Immature natural killer cell (primary cell): ENCODE results near the gene DTNB. TPM values are rescaled to one million over a fixed set of nuclear protein-coding genes. Genes with fewer than 3 reads are reported as not detected.
A peak's percentile ranks its signal among the peaks of the same experiment; 100 is the strongest.

Source experiments
- DNase-seq, 3 donors: peaks; one replicate each; pipeline ENCODE4 v3.0.0; 2022; ENCODE audit warnings: mixed read lengths in 1 of 3
- H3K27ac Mint-ChIP-seq, 6 donors: one replicate each; pipeline ENCODE4 v1.8.0; 2020; ENCODE audit warnings: mixed read lengths in 6 of 6, mild to moderate bottlenecking in 5 of 6, inconsistent platforms in 4 of 6, moderate library complexity in 3 of 6
- H3K27me3 Mint-ChIP-seq, 3 donors: one replicate each; pipeline ENCODE4 v1.8.0; 2020 to 2021; ENCODE audit warnings: low read depth in 3 of 3, mild to moderate bottlenecking in 3 of 3, mixed read lengths in 3 of 3, moderate library complexity in 3 of 3, inconsistent platforms in 1 of 3
- H3K36me3 Mint-ChIP-seq, 3 donors: one replicate each; pipeline ENCODE4 v1.8.0; 2020; ENCODE audit warnings: mixed read lengths in 3 of 3, inconsistent platforms in 2 of 3, mild to moderate bottlenecking in 2 of 3
- H3K4me1 Mint-ChIP-seq, 2 donors: one replicate each; pipeline ENCODE4 v1.8.0; 2020; ENCODE audit warnings: inconsistent platforms in 2 of 2, mild to moderate bottlenecking in 2 of 2, mixed read lengths in 2 of 2, moderate library complexity in 1 of 2
- H3K4me3 Mint-ChIP-seq, 5 donors: one replicate each; pipeline ENCODE4 v1.8.0; 2020; ENCODE audit warnings: mild to moderate bottlenecking in 5 of 5, mixed read lengths in 5 of 5, inconsistent platforms in 3 of 5, moderate library complexity in 3 of 5
- H3K9me3 Mint-ChIP-seq, 6 donors: one replicate each; pipeline ENCODE4 v1.8.0; 2020; ENCODE audit warnings: mild to moderate bottlenecking in 6 of 6, mixed read lengths in 6 of 6, inconsistent platforms in 4 of 6, moderate library complexity in 3 of 6
- polyA plus RNA-seq, 3 donors: library from polyadenylated mRNA; unstranded; fragments of 300-500 nt; fragmentation: Illumina TruSeq; gene quantifications; one replicate each; pipeline ENCODE4 v1.2.3, GENCODE V29; 2021

Gene DTNB
- polyA plus RNA-seq, 3 donors from 2014 or later, result 9.1 to 15.7 (median 11.1) TPM

DNA sequence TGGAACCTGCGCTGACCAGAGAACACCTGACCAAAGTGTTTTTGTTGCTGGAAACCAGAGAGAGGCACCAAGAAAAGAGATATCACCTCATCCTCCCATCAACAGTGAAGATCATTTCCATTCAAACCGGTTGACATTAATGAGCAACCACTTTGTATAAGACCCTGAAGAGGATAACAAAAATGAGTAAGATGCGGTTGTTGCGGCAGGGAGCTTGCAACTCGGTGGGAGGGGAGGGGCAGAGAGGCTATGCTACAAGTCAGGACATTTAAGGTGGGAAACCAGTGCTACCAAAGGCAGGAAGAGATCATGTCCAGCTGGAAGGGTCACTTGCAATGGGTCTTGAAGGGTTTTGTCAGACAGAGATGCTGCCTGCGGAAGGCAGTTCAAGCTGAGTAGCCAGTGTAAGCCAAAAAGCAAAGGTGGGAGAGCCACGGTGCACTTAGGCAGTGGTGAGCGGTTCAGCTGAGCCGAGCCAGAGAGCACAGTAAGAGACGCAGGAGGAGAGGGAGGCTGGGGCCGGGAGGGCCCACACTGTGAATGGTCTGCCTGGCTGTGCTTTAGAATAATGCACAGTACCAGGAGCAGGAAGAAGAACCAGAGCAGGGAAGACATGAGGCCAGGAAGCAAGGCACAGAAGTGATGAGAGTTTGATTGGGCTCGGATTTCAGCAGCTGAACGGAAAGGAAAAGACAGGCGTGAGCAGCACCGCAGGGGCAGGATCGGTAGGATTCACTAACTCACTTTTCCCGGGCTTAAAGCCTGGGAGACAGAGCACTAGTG is 24.4 kb upstream of the DTNB start:
- no peak overlapping the region for H3K4me3 Mint-ChIP-seq
- H3K4me1 Mint-ChIP-seq, result no peaks in the 10 kb centered on the region
- peaks cover 0 to 2% (median 2%) of the 10 kb centered on the region in 3 donors for H3K27me3 Mint-ChIP-seq
- H3K36me3 Mint-ChIP-seq, result no peaks in the 10 kb centered on the region
- H3K9me3 Mint-ChIP-seq, result no peaks in the 10 kb centered on the region
- DNase-seq, result no peak
- H3K27ac Mint-ChIP-seq, result no peak overlapping the region

DNA sequence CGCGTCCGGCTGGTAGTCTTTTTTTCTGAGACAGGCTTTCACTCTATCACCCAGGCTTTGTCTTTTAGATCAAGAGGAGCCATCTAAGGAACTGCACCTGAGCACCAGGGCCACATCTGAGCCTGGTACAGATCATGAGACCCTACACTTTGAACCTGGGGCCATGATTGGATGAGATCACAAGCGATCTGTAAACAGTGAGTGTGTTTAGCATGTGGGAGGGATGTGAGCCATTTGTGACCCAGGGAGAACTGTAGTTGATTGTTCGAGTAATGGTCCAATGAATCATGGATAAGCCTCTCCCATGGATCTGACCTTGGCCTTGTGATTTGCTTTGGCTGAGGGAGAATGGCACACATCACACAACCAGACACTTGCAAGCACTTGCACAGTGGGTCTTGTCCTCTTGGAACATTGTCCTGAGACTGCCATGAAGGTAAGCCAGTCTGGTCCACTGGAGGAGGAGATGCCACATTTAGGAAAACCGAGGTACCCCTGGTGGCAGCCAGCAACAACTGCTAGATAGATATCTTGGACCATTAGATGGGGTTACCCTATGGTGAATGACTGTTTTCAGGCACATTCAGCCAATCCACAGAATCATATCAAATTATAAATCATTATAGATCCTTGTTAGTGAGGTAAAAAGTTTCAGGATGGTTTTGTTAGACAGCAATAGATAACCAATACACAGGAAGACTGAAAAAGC is 19.5 kb upstream of the DTNB start:
- Mint-ChIP-seq H3K4me1 (no peaks in the 10 kb centered on the region), H3K27me3 (peaks cover 0 to 2% (median 0%) of the 10 kb centered on the region in 3 donors), H3K36me3 (no peaks in the 10 kb centered on the region), H3K27ac (no peak overlapping the region), H3K9me3 (no peaks in the 10 kb centered on the region), H3K4me3 (no peak overlapping the region)
- no peak for DNase-seq

GRCh38 chr2:25692143-25692542 is 18.8 kb upstream of the DTNB start:
- Mint-ChIP-seq H3K36me3 (no peaks in the 10 kb centered on the region), H3K4me1 (no peaks in the 10 kb centered on the region), H3K27me3 (peaks cover 0 to 2% (median 0%) of the 10 kb centered on the region in 3 donors), H3K9me3 (no peaks in the 10 kb centered on the region), H3K27ac (no peak overlapping the region), H3K4me3 (no peak overlapping the region)
- no peak for DNase-seq

GRCh38 chr2:25690058-25690457 is 16.7 kb upstream of the DTNB start:
- no peak overlapping the region for H3K27ac Mint-ChIP-seq
- DNase-seq, result no peak
- H3K4me3 Mint-ChIP-seq, result no peak overlapping the region
- H3K9me3 Mint-ChIP-seq, result no peaks in the 10 kb centered on the region
- H3K36me3 Mint-ChIP-seq, result no peaks in the 10 kb centered on the region
- no peaks in the 10 kb centered on the region for H3K4me1 Mint-ChIP-seq
- H3K27me3 Mint-ChIP-seq, result no peaks in the 10 kb centered on the region

DNA sequence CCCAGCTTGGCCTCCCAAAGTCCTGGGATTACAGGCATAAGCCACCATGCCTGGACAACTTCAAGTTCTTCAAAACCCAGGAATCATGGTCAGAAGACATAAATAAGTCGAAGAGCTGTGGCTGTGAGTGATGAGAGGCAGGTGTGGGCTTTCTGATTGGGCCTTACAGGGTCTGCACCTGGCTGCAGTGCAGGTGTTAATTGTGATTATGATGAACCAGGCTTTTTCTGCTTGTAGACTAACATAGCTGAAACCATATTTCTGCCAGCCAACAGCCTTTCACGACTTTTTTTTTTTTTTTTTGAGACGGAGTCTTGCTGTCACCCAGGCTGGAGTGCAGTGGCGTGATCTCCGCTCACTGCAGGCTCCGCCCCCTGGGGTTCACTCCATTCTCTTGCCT is 14.9 kb upstream of the DTNB start:
- Mint-ChIP-seq H3K4me1 (no peaks in the 10 kb centered on the region), H3K27ac (no peak overlapping the region), H3K4me3 (no peak overlapping the region), H3K9me3 (no peaks in the 10 kb centered on the region), H3K36me3 (no peaks in the 10 kb centered on the region), H3K27me3 (no peaks in the 10 kb centered on the region)
- DNase-seq, result no peak

DNA sequence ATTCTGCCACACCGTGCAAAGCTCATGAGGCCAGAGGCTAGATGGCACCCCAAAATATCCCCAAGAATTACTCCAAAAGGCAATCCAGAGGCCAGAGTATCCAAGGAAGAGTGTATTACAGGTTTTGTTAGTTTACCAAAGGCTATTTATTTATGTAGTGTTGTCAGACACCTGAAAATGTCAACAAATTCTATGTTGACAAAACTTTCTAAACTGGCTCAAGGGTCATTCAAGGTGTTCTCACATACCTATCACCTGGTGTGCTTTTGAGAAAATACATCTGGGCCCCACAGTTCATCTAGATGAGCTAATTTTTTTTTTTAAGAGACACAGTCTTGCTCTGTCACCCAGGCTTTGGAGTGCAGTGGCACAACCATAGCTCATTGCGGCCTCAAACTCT is 12.4 kb upstream of the DTNB start:
- H3K4me3 Mint-ChIP-seq, result no peak overlapping the region
- no peak for DNase-seq
- no peaks in the 10 kb centered on the region for H3K4me1 Mint-ChIP-seq
- H3K27ac Mint-ChIP-seq, result no peak overlapping the region
- H3K27me3 Mint-ChIP-seq, result no peaks in the 10 kb centered on the region
- H3K9me3 Mint-ChIP-seq, result no peaks in the 10 kb centered on the region
- no peaks in the 10 kb centered on the region for H3K36me3 Mint-ChIP-seq

- no peaks in the 10 kb centered on the region for H3K4me1 Mint-ChIP-seq
- no peak for DNase-seq
- no peak overlapping the region for H3K4me3 Mint-ChIP-seq
- H3K36me3 Mint-ChIP-seq, result no peaks in the 10 kb centered on the region
- no peaks in the 10 kb centered on the region for H3K27me3 Mint-ChIP-seq
- no peaks in the 10 kb centered on the region for H3K9me3 Mint-ChIP-seq
- no peak overlapping the region for H3K27ac Mint-ChIP-seq
These were observed 11.4 kb upstream of the DTNB start for GRCh38 chr2:25684577-25685473.

DNA sequence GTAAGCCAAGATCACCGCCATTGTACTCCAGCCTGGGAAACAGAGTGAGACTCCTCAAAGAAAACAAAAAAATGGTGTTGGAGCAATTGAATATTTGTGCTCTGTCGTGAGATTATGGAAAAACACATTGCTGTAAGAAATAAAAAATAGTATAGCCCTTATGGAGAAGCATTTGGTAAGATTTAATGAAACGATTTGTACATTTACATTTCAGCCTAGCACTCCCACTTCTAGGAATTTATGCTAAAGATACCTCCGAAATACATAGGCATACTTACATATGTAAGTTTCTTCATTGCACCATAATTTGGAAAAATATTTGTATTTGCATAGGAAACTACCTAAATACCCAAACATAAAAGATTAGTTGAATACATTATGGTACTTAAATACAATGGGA is 8.7 kb upstream of the DTNB start:
- Mint-ChIP-seq H3K4me3 (no peak overlapping the region), H3K4me1 (no peaks in the 10 kb centered on the region), H3K27ac (no peak overlapping the region), H3K27me3 (no peaks in the 10 kb centered on the region), H3K9me3 (no peaks in the 10 kb centered on the region), H3K36me3 (no peaks in the 10 kb centered on the region)
- no peak for DNase-seq

GRCh38 chr2:25677877-25678276 is 4.5 kb upstream of the DTNB start:
- H3K4me1 Mint-ChIP-seq, result peaks cover 0 to 7% of the 10 kb centered on the region in 2 donors
- no peak overlapping the region for H3K27ac Mint-ChIP-seq
- H3K36me3 Mint-ChIP-seq, result no peaks in the 10 kb centered on the region
- DNase-seq, result no peak
- H3K4me3 Mint-ChIP-seq, result no peak overlapping the region
- peaks cover 0 to 2% (median 2%) of the 10 kb centered on the region in 3 donors for H3K27me3 Mint-ChIP-seq
- no peaks in the 10 kb centered on the region for H3K9me3 Mint-ChIP-seq

GRCh38 chr2:25674077-25674362 is 643 bp upstream of the DTNB start:
- H3K4me1 Mint-ChIP-seq, result peaks cover 14 to 23% of the 10 kb centered on the region in 2 donors
- peak overlapping the region; percentile 76 to 89 (median 81) for H3K4me3 Mint-ChIP-seq
- no peaks in the 10 kb centered on the region for H3K9me3 Mint-ChIP-seq
- H3K36me3 Mint-ChIP-seq, result no peaks in the 10 kb centered on the region
- H3K27me3 Mint-ChIP-seq, result peaks cover 0 to 5% (median 2%) of the 10 kb centered on the region in 3 donors
- DNase-seq, result no peak
- H3K27ac Mint-ChIP-seq, result peak overlapping the region; percentile 38 to 91 (median 68)

GRCh38 chr2:25672494-25673299 is 680 bp downstream of the DTNB start:
- Mint-ChIP-seq H3K9me3 (no peaks in the 10 kb centered on the region), H3K4me1 (peaks cover 14 to 23% of the 10 kb centered on the region in 2 donors), H3K36me3 (no peaks in the 10 kb centered on the region), H3K27ac (peak overlapping the region; percentile 27 to 70 (median 64)), H3K27me3 (peaks cover 0 to 8% (median 2%) of the 10 kb centered on the region in 3 donors), H3K4me3 (peak overlapping the region; percentile 75 to 87 (median 83))
- DNase-seq, result peak; percentile 56 to 64 (median 63)

GRCh38 chr2:25671622-25672021 is 1.8 kb downstream of the DTNB start:
- H3K36me3 Mint-ChIP-seq, result no peaks in the 10 kb centered on the region
- H3K4me1 Mint-ChIP-seq, result peaks cover 14 to 22% of the 10 kb centered on the region in 2 donors
- DNase-seq, result no peak
- peaks cover 0 to 8% (median under 1%) of the 10 kb centered on the region in 3 donors for H3K27me3 Mint-ChIP-seq
- H3K4me3 Mint-ChIP-seq, result peak overlapping the region; percentile 60 to 87 (median 83)
- H3K9me3 Mint-ChIP-seq, result no peaks in the 10 kb centered on the region
- peak overlapping the region in 3 of 6 donors; percentile 35 to 58 (median 49) for H3K27ac Mint-ChIP-seq

DNA sequence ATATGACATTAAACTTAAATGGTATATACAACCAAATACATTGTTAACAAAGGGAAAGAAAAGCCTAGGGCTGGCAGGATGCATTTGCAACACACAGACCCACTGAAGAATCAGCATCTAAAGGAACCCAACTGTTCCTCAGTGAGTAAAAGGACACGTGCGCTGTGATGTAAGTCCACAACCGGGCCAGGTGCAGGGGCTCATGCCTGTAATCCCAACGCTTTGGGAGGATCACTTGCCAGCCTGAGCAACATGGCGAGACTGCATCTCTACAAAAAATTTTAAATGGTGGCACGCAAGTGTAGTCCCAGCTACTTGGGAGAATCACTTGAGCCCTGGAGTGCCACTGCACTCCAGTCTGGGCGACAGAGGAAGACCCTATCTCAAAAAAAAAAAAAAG is 3.9 kb downstream of the DTNB start:
- H3K4me1 Mint-ChIP-seq, result peaks cover 19 to 22% of the 10 kb centered on the region in 2 donors
- no peak overlapping the region for H3K27ac Mint-ChIP-seq
- H3K9me3 Mint-ChIP-seq, result no peaks in the 10 kb centered on the region
- no peaks in the 10 kb centered on the region for H3K36me3 Mint-ChIP-seq
- peaks cover 0 to 6% (median 0%) of the 10 kb centered on the region in 3 donors for H3K27me3 Mint-ChIP-seq
- no peak overlapping the region for H3K4me3 Mint-ChIP-seq
- no peak for DNase-seq
